HG03460 (cell line): ENCODE results near the gene EPHA6.
"Not testable (repeated sequence)": the region's sequence is repeated elsewhere in the genome, so short reads cannot be mapped to it uniquely, and the experiment has no call there.

ENCODE experiments used
- ATAC-seq: cut with Tn5 transposase; IDR thresholded peaks from one replicate; pipeline ENCODE4 v1.9.1; 2021; ENCODE audit not compliant: unreplicated experiment

The EPHA6 gene

GRCh38 chr3:97421565-97421964 lies 607.2 kb downstream of the EPHA6 start:
- ATAC-seq: no peak

- no peak for ATAC-seq
These were observed 610.6 kb downstream of the EPHA6 start for GRCh38 chr3:97425002-97425401.

GRCh38 chr3:97430601-97431000 lies 616.2 kb downstream of the EPHA6 start:
- no peak for ATAC-seq

- ATAC-seq: no peak
These were observed 618.5 kb downstream of the EPHA6 start for GRCh38 chr3:97432914-97433313.

- ATAC-seq: no peak
These were observed 623.7 kb downstream of the EPHA6 start for GRCh38 chr3:97438131-97438530.

- ATAC-seq: no peak
These were observed 625.0 kb downstream of the EPHA6 start for GRCh38 chr3:97439373-97439772.

GRCh38 chr3:97464035-97464434 lies 649.6 kb downstream of the EPHA6 start:
- ATAC-seq: no peak

- ATAC-seq: no peak
These were observed 656.1 kb downstream of the EPHA6 start for GRCh38 chr3:97470481-97470880.

- ATAC-seq: no peak
These were observed 665.3 kb downstream of the EPHA6 start for GRCh38 chr3:97479740-97480139.

GRCh38 chr3:97480696-97481289 lies 666.4 kb downstream of the EPHA6 start:
- ATAC-seq: not testable (repeated sequence)

- ATAC-seq: no peak
These were observed 667.0 kb downstream of the EPHA6 start for GRCh38 chr3:97481416-97481815.

GRCh38 chr3:97485206-97485605 lies 670.8 kb downstream of the EPHA6 start:
- no peak for ATAC-seq

GRCh38 chr3:97487587-97487986 lies 673.2 kb downstream of the EPHA6 start:
- no peak for ATAC-seq

GRCh38 chr3:97488741-97489140 lies 674.3 kb downstream of the EPHA6 start:
- ATAC-seq: no peak

GRCh38 chr3:97495896-97496295 lies 681.5 kb downstream of the EPHA6 start:
- ATAC-seq: no peak

- no peak for ATAC-seq
These were observed 682.7 kb downstream of the EPHA6 start for GRCh38 chr3:97497138-97497537.

- no peak for ATAC-seq
These were observed 690.1 kb downstream of the EPHA6 start for GRCh38 chr3:97504463-97504862.

- ATAC-seq: no peak
These were observed 696.4 kb downstream of the EPHA6 start for GRCh38 chr3:97510795-97511194.

- no peak for ATAC-seq
These were observed 700.7 kb downstream of the EPHA6 start for GRCh38 chr3:97515076-97515475.

- no peak for ATAC-seq
These were observed 716.3 kb downstream of the EPHA6 start for GRCh38 chr3:97530691-97531090.

GRCh38 chr3:97547573-97547972 lies 733.2 kb downstream of the EPHA6 start:
- ATAC-seq: not testable (repeated sequence)

GRCh38 chr3:97550408-97550807 lies 736.0 kb downstream of the EPHA6 start:
- no peak for ATAC-seq

GRCh38 chr3:97552186-97552585 lies 737.8 kb downstream of the EPHA6 start:
- ATAC-seq: no peak
